HepG2 (cell line): Measurements from ENCODE around the gene FAM193A.

ENCODE experiments used
- ATF3 ChIP-seq: sonication (generic); formaldehyde crosslinking; IDR thresholded peaks from 2 replicates; pipeline ENCODE4 v1.4.0; 2020; ENCODE audit warnings: missing genetic modification reagents
- BCL3 ChIP-seq: sonication (generic); formaldehyde crosslinking; IDR thresholded peaks from 2 replicates; pipeline ENCODE4 v1.5.1; 2020; ENCODE audit warnings: mild to moderate bottlenecking, missing genetic modification reagents, moderate library complexity
- CTCF ChIP-seq: sonication (generic); formaldehyde crosslinking; IDR thresholded peaks from 2 replicates; pipeline ENCODE4 v1.5.0; 2020; ENCODE audit warnings: mild to moderate bottlenecking, missing genetic modification reagents, moderate library complexity
- FOXM1 ChIP-seq: sonication (generic); formaldehyde crosslinking; IDR thresholded peaks from 2 replicates; pipeline ENCODE4 v1.5.0; 2020; ENCODE audit warnings: missing genetic modification reagents
- MEF2D ChIP-seq: sonication (generic); formaldehyde crosslinking; IDR thresholded peaks from 2 replicates; pipeline ENCODE4 v1.5.1; 2020; ENCODE audit warnings: mild to moderate bottlenecking, missing genetic modification reagents
- MEIS2 ChIP-seq: sonication (generic); formaldehyde crosslinking; IDR thresholded peaks from 2 replicates; pipeline ENCODE4 v1.9.0; 2021; ENCODE audit warnings: mild to moderate bottlenecking, missing genetic modification reagents
- PATZ1 ChIP-seq: sonication (generic); formaldehyde crosslinking; IDR thresholded peaks from 2 replicates; pipeline ENCODE4 v1.4.0; 2020; ENCODE audit warnings: missing genetic modification reagents
- SP2 ChIP-seq: sonication (generic); formaldehyde crosslinking; IDR thresholded peaks from 2 replicates; pipeline ENCODE4 v1.5.1; 2020; ENCODE audit warnings: mild to moderate bottlenecking, missing genetic modification reagents
- TFE3 ChIP-seq: IDR thresholded peaks from 2 replicates; pipeline ENCODE4 v1.6.1; 2016
- UBTF ChIP-seq: sonication (generic); formaldehyde crosslinking; IDR thresholded peaks from 2 replicates; pipeline ENCODE4 v1.4.0; 2020; ENCODE audit warnings: mild to moderate bottlenecking, missing genetic modification reagents
- ZFP36 ChIP-seq: fragments of 150-350 bp; IDR thresholded peaks from 2 replicates; pipeline ENCODE4 v1.6.1; 2018; ENCODE audit warnings: borderline replicate concordance, low read length, low read depth; ENCODE audit not compliant: partially characterized antibody
- ZFX ChIP-seq: sonication (generic); formaldehyde crosslinking; IDR thresholded peaks from 2 replicates; pipeline ENCODE4 v1.4.0; 2020; ENCODE audit warnings: mild to moderate bottlenecking, low read depth, missing genetic modification reagents, moderate library complexity
- ZNF563 ChIP-seq: sonication (generic); formaldehyde crosslinking; IDR thresholded peaks from 2 replicates; pipeline ENCODE4 v1.8.0; 2022; ENCODE audit warnings: mild to moderate bottlenecking, moderate library complexity, missing genetic modification reagents

- TF ChIP-seq BCL3 (CRISPR knock-in tag): no peak
- no peak for TF ChIP-seq MEF2D (CRISPR knock-in tag)
- TF ChIP-seq UBTF (CRISPR knock-in tag): no peak
- no peak for TF ChIP-seq ATF3
- no peak for TF ChIP-seq CTCF (CRISPR knock-in tag)
- no peak for TF ChIP-seq SP2 (CRISPR knock-in tag)
- TF ChIP-seq ZNF563 (CRISPR knock-in tag): no peak
- no peak for TF ChIP-seq PATZ1 (CRISPR knock-in tag)
- no peak for TF ChIP-seq TFE3 (CRISPR knock-in tag)
- TF ChIP-seq ZFP36: no peak
- no peak for TF ChIP-seq ZFX (CRISPR knock-in tag)
- TF ChIP-seq FOXM1 (CRISPR knock-in tag): no peak
- TF ChIP-seq MEIS2: no peak
These were observed 16.4 kb downstream of the FAM193A start for GRCh38 chr4:2552806-2553205.
